DMS153 (cell line): ENCODE data around the gene IQCC.

Experiments
- DNase-seq: peaks from one replicate; lab custom pipeline; 2025; lab: John Stamatoyannopoulos, UW

The IQCC gene

DNA sequence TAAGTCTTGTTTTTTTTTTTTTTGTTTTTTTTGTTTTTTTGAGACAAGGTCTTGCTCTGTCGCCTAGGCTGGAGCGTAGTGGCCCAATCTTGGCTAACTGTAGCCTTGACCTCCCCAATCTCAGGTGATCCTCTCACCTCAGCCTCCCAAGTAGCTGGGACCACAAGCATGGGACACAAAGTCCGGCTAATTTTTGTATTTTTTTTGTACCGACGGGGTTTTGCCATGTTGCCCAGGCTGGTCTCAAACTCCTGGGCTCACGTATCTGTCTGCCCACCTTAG lies 51.7 kb downstream of the IQCC start:
- no peak for DNase-seq
